Endothelial cell of umbilical vein (primary cell): Measurements from ENCODE around the gene SGCE. TPM values are rescaled to one million over a fixed set of nuclear protein-coding genes. Genes with fewer than 3 reads are reported as not detected.

Source experiments
- BruUV-seq: library from RNA; stranded (reverse); fragments of 400-500 nt; replicated peaks from 2 replicates; lab custom pipeline; 2021; lab: Mats Ljungman, UMichigan
- CTCF ChIA-PET: fragments of 300-600, 350-600 bp; sonication (Branson Sonifier 250); formaldehyde crosslinking; loops from one replicate; lab custom pipeline; 2021; ENCODE audit warnings: antibody characterized with exemption, inconsistent platforms; lab: Charles Lee
- POLR2A ChIA-PET: fragments of 300-600, 350-600 bp; sonication (Branson Sonifier 250); formaldehyde crosslinking; loops from one replicate; lab custom pipeline; 2021; ENCODE audit warnings: antibody characterized with exemption, inconsistent platforms; lab: Charles Lee
- DNase-seq: peaks from one replicate; pipeline ENCODE4 v3.0.0-alpha.2; 2011; ENCODE audit warnings: low read depth, low spot score
- FAIRE-seq: peaks from 2 replicates; lab custom pipeline; 2011; peaks lifted over from hg19 to GRCh38; lab: Jason Lieb, UNC
- H2AFZ ChIP-seq: 2 replicates; pipeline ENCODE4 v1.6.0; 2012; ENCODE audit warnings: low read depth, low read length, control low read depth, inconsistent platforms
- H3K27ac ChIP-seq: 2 replicates; pipeline ENCODE4 v1.5.1; 2011; ENCODE audit warnings: low read depth, mild to moderate bottlenecking, control low read depth, low read length, moderate library complexity; ENCODE audit not compliant: insufficient read depth
- H3K27me3 ChIP-seq, 2 experiments: 2 replicates each; pipeline versions ENCODE4 v1.6.0 to v1.6.1; 2011; ENCODE audit warnings: low read length in 2 of 2, mixed read lengths in 1 of 2; ENCODE audit not compliant: control insufficient read depth in 2 of 2, insufficient read depth in 2 of 2
- H3K36me3 ChIP-seq, 2 experiments: 2 replicates in 1 of 2; 3 replicates in 1 of 2; pipeline ENCODE4 v1.5.1; 2011; ENCODE audit warnings: low read length in 2 of 2, mild to moderate bottlenecking in 1 of 2, moderate library complexity in 1 of 2; ENCODE audit not compliant: control insufficient read depth in 2 of 2, insufficient read depth in 2 of 2; ENCODE audit errors: extremely low read depth in 1 of 2
- H3K4me1 ChIP-seq: 3 replicates; pipeline ENCODE4 v1.5.1; 2011; ENCODE audit warnings: mild to moderate bottlenecking, low read length; ENCODE audit not compliant: control insufficient read depth, insufficient read depth; ENCODE audit errors: extremely low read depth
- H3K4me2 ChIP-seq: 2 replicates; pipeline ENCODE4 v1.6.1; 2011; ENCODE audit warnings: low read length, control low read depth, mixed read lengths; ENCODE audit not compliant: insufficient read depth
- H3K4me3 ChIP-seq, 3 experiments: fragments of 200-600 bp in 1 of 3; sonication (generic), shearing (Covaris generic) in 1 of 3; replicated peaks in 1 of 3; 2 replicates each; pipeline ENCODE4 v1.5.1; 2011 to 2016; ENCODE audit warnings: control low read depth in 3 of 3, low read length in 3 of 3, mild to moderate bottlenecking in 2 of 3, inconsistent platforms in 1 of 3, low read depth in 1 of 3, moderate library complexity in 1 of 3; ENCODE audit not compliant: insufficient read depth in 1 of 3
- H3K79me2 ChIP-seq: 2 replicates; pipeline ENCODE4 v1.6.0; 2012; ENCODE audit warnings: low read length, inconsistent platforms; ENCODE audit not compliant: control insufficient read depth, insufficient read depth
- H3K9ac ChIP-seq: replicated peaks from 2 replicates; pipeline ENCODE3; 2011; ENCODE audit warnings: low read length, control low read depth; ENCODE audit not compliant: insufficient read depth; ENCODE audit errors: extremely low read depth
- H3K9me1 ChIP-seq: replicated peaks from 3 replicates; pipeline ENCODE4 v1.6.0; 2011; ENCODE audit warnings: mild to moderate bottlenecking, low read length; ENCODE audit not compliant: control insufficient read depth, insufficient read depth; ENCODE audit errors: extremely low read depth
- H3K9me3 ChIP-seq: replicated peaks from 2 replicates; pipeline ENCODE4 v1.5.1; 2012; ENCODE audit warnings: low read length, inconsistent platforms; ENCODE audit not compliant: control insufficient read depth, insufficient read depth
- H4K20me1 ChIP-seq: replicated peaks from 2 replicates; pipeline ENCODE3; 2011; ENCODE audit warnings: mild to moderate bottlenecking, low read length; ENCODE audit not compliant: control insufficient read depth, insufficient read depth; ENCODE audit errors: extremely low read depth
- EZH2 ChIP-seq: IDR thresholded peaks from 2 replicates; pipeline ENCODE4 v1.6.1; 2012; ENCODE audit warnings: borderline replicate concordance, low read depth, mild to moderate bottlenecking, moderate library complexity, low read length, inconsistent platforms; ENCODE audit not compliant: severe bottlenecking
- FOS ChIP-seq: IDR thresholded peaks from 2 replicates; pipeline ENCODE4 v1.6.1; 2011; ENCODE audit warnings: mild to moderate bottlenecking, low read length, moderate library complexity, borderline replicate concordance; ENCODE audit not compliant: insufficient read depth
- GATA2 ChIP-seq: IDR thresholded peaks from 2 replicates; pipeline ENCODE4 v1.7.0; 2011; ENCODE audit warnings: low read depth, mild to moderate bottlenecking, moderate library complexity, mixed read lengths, low read length; ENCODE audit not compliant: insufficient read length, insufficient read depth
- JUN ChIP-seq: IDR thresholded peaks from 2 replicates; pipeline ENCODE4 v1.6.1; 2011; ENCODE audit warnings: borderline replicate concordance, low read depth; ENCODE audit not compliant: insufficient read length, insufficient read depth
- MAX ChIP-seq: IDR thresholded peaks from 2 replicates; pipeline ENCODE4 v1.6.1; 2011; ENCODE audit not compliant: insufficient read depth, insufficient read length
- MYC ChIP-seq: IDR thresholded peaks from one replicate; pipeline ENCODE4 v1.6.1; 2011; ENCODE audit warnings: mild to moderate bottlenecking, low read depth, low read length
- POLR2A ChIP-seq: IDR thresholded peaks from 2 replicates; pipeline ENCODE4 v1.6.1; 2012; ENCODE audit warnings: low read depth, mild to moderate bottlenecking, control low read depth, low read length
- POLR2AphosphoS5 ChIP-seq: IDR thresholded peaks from 2 replicates; pipeline ENCODE4 v1.6.1; 2012; ENCODE audit warnings: low read depth, mild to moderate bottlenecking, control low read depth, low read length, moderate library complexity; ENCODE audit not compliant: insufficient read depth
- dilution Hi-C: fragments of 300-500 bp; cut with MboI; formaldehyde crosslinking; loops from one replicate; pipeline ENCODE4 v1.15.0; 2019; ENCODE audit warnings: low sequenced_read_pairs; ENCODE audit not compliant: extremely low pct_ligation_motif_present
- intact Hi-C: fragments of 100-400 bp; cut with micrococcal nuclease; formaldehyde crosslinking; loops from one replicate; pipeline ENCODE4 v1.10.0; 2022
- polyA plus RNA-seq, 4 experiments: library from polyadenylated mRNA; depleted of rRNA in 3 of 4; stranded (reverse) in 3 of 4; unstranded in 1 of 4; fragments of >200 nt; gene quantifications; 2 replicates each; pipeline versions ENCODE4 v1.2.1 to v1.2.3, GENCODE V29; 2011 to 2012; ENCODE audit warnings: missing spikeins in 1 of 4
- total RNA-seq: library from RNA; stranded (reverse); gene quantifications from 2 replicates; pipeline ENCODE4 v1.2.3, GENCODE V29; 2021
- TF ChIP-seq, protein P1 (sequence below), 2 donors: IDR thresholded peaks; 1 replicate in 1 of 2; 2 replicates in 1 of 2; pipeline ENCODE4 v1.5.1; 2011; ENCODE audit warnings: low read length in 2 of 2, mild to moderate bottlenecking in 2 of 2, moderate library complexity in 2 of 2, control low read depth in 1 of 2, inconsistent platforms in 1 of 2, low read depth in 1 of 2; ENCODE audit not compliant: insufficient read depth in 1 of 2; ENCODE audit errors: extremely low read depth in 1 of 2

Gene SGCE
- total and polyA plus RNA-seq, 2 donors (not counting 3 experiments of a cell fraction or from before 2014, with no cell fraction given) = 46.8 to 53.3 TPM

DNA sequence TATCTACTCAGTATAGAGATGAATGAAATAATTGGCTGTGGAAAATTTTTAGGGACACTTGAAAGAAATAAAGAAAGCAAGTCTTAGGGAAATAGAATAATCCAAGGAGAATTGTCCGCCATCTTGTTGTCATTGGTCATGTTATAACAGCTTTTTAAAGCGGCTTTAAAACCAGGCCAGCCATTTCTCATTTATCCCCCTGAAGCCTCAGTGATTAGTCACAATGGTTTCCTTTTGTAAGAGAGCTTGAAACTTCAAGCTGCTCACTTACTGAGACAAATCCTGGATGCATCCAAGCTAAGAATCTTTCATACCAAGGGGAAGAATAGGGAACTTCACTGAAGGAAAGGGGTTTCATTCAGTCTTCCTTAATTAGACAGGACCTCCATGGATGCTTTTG is 67.9 kb downstream of the SGCE start:
- Histone ChIP-seq H2AFZ (no peak overlapping the region), H3K27ac (no peak overlapping the region), H3K9me1 (no peaks in the 10 kb centered on the region), H3K79me2 (no peaks in the 10 kb centered on the region), H3K4me2 (no peak overlapping the region), H3K4me3 (no peak overlapping the region), H3K4me1 (no peaks in the 10 kb centered on the region), H3K9ac (no peak overlapping the region), H4K20me1 (no peaks in the 10 kb centered on the region), H3K9me3 (no peaks in the 10 kb centered on the region), H3K27me3 (no peaks in the 10 kb centered on the region), H3K36me3 (no peaks in the 10 kb centered on the region)
- no TSS peak for BruUV-seq
- intact Hi-C loops = loop anchor here (10.0 kb wide), 1 partner anchor 63 kb away; no protein-coding TSS in a partner anchor
- DNase-seq (no peak), FAIRE-seq (no peak)
- dilution Hi-C loops = no loop called here
- POLR2A ChIA-PET = no interaction called here
- CTCF ChIA-PET = interaction anchor here (0.8 kb wide), 1 partner anchor 29 kb away, joined by 3 read pairs; no protein-coding TSS in a partner anchor
- TF ChIP-seq GATA2 = no peak
- no peak for TF ChIP-seq POLR2AphosphoS5
- TF ChIP-seq, protein P1, sequence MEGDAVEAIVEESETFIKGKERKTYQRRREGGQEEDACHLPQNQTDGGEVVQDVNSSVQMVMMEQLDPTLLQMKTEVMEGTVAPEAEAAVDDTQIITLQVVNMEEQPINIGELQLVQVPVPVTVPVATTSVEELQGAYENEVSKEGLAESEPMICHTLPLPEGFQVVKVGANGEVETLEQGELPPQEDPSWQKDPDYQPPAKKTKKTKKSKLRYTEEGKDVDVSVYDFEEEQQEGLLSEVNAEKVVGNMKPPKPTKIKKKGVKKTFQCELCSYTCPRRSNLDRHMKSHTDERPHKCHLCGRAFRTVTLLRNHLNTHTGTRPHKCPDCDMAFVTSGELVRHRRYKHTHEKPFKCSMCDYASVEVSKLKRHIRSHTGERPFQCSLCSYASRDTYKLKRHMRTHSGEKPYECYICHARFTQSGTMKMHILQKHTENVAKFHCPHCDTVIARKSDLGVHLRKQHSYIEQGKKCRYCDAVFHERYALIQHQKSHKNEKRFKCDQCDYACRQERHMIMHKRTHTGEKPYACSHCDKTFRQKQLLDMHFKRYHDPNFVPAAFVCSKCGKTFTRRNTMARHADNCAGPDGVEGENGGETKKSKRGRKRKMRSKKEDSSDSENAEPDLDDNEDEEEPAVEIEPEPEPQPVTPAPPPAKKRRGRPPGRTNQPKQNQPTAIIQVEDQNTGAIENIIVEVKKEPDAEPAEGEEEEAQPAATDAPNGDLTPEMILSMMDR (IDR thresholded peaks at IDR 0.05; ENCODE audit: extremely low read depth in 1 of 2, insufficient read depth in 1 of 2, low read depth in 1 of 2, low read length in 2 of 2) = no peak
- TF ChIP-seq MAX = no peak
- no peak for TF ChIP-seq POLR2A
- TF ChIP-seq EZH2 = no peak
- no peak for TF ChIP-seq FOS
- no peak for TF ChIP-seq JUN
- no peak for TF ChIP-seq MYC
